GM18861 (cell line): ENCODE results near the gene RNASE7.
"Not testable (repeated sequence)": the region's sequence is repeated elsewhere in the genome, so short reads cannot be mapped to it uniquely, and the experiment has no call there.

Source experiments
- ATAC-seq: cut with Tn5 transposase; IDR thresholded peaks from one replicate; pipeline ENCODE4 v1.9.1; 2021; ENCODE audit not compliant: unreplicated experiment

Gene RNASE7

GRCh38 chr14:21023174-21023573 is 19.0 kb upstream of the RNASE7 start:
- ATAC-seq, result no peak

DNA sequence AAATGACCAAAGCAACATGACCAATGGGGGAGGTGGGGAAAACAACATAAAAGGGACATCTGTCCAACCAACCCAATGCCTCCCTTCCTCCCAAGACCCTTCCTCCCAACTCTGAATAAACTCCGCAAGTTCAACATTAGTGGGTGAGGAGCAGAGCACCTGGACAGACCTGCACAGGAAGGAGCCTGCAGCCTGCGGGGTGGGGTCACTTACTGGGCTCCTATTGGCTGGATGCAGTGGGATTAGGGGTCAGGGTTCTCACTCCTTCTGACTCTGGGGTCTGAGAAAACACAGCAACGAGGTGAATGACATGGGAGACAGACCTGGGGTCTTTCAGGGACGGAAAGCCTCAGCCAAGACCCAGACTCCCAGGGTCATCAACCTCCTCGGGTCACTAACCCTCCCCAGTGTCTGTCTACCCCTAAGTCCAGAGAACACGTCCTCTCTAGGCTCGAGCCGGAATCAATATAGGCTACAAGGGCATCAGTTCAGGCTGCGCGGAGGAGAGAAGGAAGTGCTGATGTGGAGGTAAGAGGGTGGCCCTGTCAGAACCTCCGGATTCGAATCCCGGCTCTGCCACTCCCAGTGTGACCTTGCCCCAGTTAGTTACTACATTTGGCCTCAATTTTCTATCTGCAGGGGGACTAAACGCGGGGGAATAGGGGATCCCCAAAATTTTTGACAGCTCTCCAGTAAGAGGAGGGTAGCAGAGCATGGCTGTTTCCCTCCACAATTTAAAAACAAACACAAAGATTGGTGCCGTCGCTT is 18.2 kb upstream of the RNASE7 start:
- ATAC-seq, result no peak

GRCh38 chr14:21024585-21025370 is 17.4 kb upstream of the RNASE7 start, which contains the start of gene NDRG2:
Gene NDRG2, minus strand, starts transcription at chr14:21025061. Its CDS starts 1,746 bp downstream, at chr14:21023315.
- no peak for ATAC-seq

- no peak for ATAC-seq
These were observed 16.5 kb upstream of the RNASE7 start for GRCh38 chr14:21025371-21026273.

- no peak for ATAC-seq
These were observed 15.7 kb upstream of the RNASE7 start for GRCh38 chr14:21026274-21026987.

- ATAC-seq, result no peak
These were observed 15.2 kb upstream of the RNASE7 start for GRCh38 chr14:21026988-21027315.

DNA sequence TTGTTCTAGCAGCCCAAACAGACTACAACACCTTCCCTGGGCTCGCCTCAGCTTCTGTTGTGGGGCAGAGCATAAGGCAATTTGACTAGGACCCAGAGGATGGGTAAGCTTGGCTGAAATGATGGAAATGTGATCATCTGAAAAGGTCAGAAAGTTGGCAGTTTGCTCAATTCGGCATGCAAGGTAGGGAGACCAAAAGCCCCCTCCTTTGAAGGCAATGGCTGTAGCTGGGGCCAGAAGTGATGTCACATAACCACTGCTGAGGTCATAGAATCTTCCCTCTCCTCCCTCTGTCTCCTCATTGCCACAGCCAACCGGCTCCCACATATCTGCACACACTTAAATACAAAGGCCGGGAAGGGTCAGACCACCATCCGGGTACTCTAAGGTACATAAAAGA is 12.2 kb upstream of the RNASE7 start, which contains the start of gene TPPP2:
TPPP2 (plus strand) TSS at position 301 of the 400 bp plus-strand sequence. CDS start 365 bp downstream, outside the sequence.
- no peak for ATAC-seq

DNA sequence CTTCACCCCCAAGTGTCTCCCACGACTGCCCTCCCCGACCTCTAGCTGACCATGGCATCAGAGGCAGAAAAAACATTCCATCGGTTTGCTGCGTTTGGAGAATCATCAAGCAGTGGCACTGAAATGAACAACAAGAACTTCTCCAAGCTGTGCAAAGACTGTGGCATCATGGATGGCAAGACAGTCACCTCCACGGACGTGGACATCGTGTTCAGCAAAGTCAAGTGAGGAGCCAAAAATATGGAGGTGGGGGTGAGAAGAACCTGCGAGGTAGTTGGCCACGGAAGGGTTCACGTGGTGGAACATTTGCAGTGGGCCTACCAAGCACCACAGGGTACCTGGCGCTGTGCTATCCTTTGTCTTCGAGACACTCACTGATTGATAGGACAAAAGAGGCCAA is 11.6 kb upstream of the RNASE7 start:
- no peak for ATAC-seq

- ATAC-seq, result no peak
These were observed 9.6 kb upstream of the RNASE7 start for GRCh38 chr14:21032326-21033132.

- ATAC-seq, result no peak
These were observed 8.9 kb upstream of the RNASE7 start for GRCh38 chr14:21033133-21033698.

- ATAC-seq, result no peak
These were observed 7.5 kb upstream of the RNASE7 start, which contains the start of gene RNASE13 for GRCh38 chr14:21034707-21035106. Gene RNASE13, minus strand, starts transcription at chr14:21034807. Its CDS starts 519 bp downstream, at chr14:21034288.

- no peak for ATAC-seq
These were observed 5.4 kb upstream of the RNASE7 start for GRCh38 chr14:21036751-21037150.

DNA sequence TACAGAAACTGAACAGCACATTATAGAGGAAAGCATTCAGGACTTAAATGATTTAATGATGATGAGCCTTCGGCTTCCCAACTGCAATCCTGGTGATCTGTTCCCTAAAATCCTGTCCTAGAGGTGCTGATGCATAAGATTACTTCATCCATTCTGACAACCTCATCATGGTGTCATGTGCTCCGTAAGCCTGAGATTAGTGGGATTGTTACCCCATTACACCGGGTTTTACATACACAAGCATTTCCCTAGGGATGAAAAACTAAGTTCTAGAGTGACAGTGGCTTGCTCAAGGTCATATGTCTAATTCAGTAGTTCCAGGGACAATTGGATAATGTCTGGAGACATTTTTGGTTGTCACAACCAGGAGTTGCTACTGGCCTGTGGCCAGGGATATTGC is 5.0 kb upstream of the RNASE7 start:
- ATAC-seq, result no peak

GRCh38 chr14:21038441-21039422 is 3.4 kb upstream of the RNASE7 start:
- ATAC-seq, result no peak

- no peak for ATAC-seq
These were observed 2.4 kb upstream of the RNASE7 start for GRCh38 chr14:21039585-21040369.

GRCh38 chr14:21040370-21040925 is 1.7 kb upstream of the RNASE7 start:
- ATAC-seq, result no peak

DNA sequence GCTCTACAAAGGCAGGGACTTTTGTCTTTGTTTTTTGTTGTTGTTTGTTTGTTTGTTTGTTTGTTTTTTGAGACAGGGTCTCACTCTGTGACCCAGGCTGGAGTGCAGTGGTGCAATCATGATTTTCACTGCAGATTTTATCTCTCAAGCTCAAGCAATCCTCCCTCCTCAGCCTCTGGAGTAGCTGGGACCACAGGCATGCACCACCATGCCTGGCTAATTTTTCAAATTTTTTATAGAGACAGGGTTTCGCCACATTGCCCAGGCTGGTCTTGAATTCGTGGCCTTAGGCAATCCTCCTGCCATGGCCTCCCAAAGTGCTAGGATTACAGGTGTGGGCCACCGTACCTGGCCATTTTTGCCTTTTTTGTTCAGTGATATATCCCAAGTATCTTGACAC is 1.2 kb upstream of the RNASE7 start:
- not testable (repeated sequence) for ATAC-seq
